Right kidney (tissue), 1 donor: ENCODE measurements around the gene SGTB.
"Not testable (repeated sequence)": the region's sequence is repeated elsewhere in the genome, so short reads cannot be mapped to it uniquely, and the experiment has no call there.

ENCODE experiments used
- DNase-seq: peaks from one replicate; pipeline ENCODE4 v3.0.0-alpha.2; 2016

The SGTB gene

GRCh38 chr5:65672796-65673195, 49.1 kb downstream of the SGTB start:
- no peak for DNase-seq

- DNase-seq: no peak
These were observed 53.2 kb downstream of the SGTB start for GRCh38 chr5:65668696-65669095.

- no peak for DNase-seq
These were observed 57.9 kb downstream of the SGTB start for GRCh38 chr5:65663804-65664521.

GRCh38 chr5:65654713-65655112, 67.2 kb downstream of the SGTB start:
- DNase-seq: no peak

- no peak for DNase-seq
These were observed 70.8 kb downstream of the SGTB start for GRCh38 chr5:65651144-65651543.

- no peak for DNase-seq
These were observed 74.0 kb downstream of the SGTB start for GRCh38 chr5:65647941-65648340.

- no peak for DNase-seq
These were observed 75.0 kb downstream of the SGTB start for GRCh38 chr5:65646938-65647337.

- DNase-seq: no peak
These were observed 81.7 kb downstream of the SGTB start for GRCh38 chr5:65640240-65640639.

GRCh38 chr5:65630981-65631380, 90.9 kb downstream of the SGTB start:
- no peak for DNase-seq

- DNase-seq: no peak
These were observed 96.2 kb downstream of the SGTB start for GRCh38 chr5:65625743-65626142.

- DNase-seq: peak; percentile 90
These were observed 97.0 kb downstream of the SGTB start, which contains the start of the genes SHLD3 and TRAPPC13 for GRCh38 chr5:65624571-65625555. SHLD3 (plus strand) TSS chr5:65625027; CDS start chr5:65629588, 4,561 bp downstream. TRAPPC13 (plus strand) TSS chr5:65625027; CDS start chr5:65625061, 34 bp downstream.

- DNase-seq: peak; percentile 99
These were observed 97.8 kb downstream of the SGTB start, which contains the start of gene TRIM23 for GRCh38 chr5:65624025-65624570. TRIM23 (minus strand) TSS chr5:65624333; CDS start chr5:65624274, 59 bp downstream.

GRCh38 chr5:65623482-65623881, 98.4 kb downstream of the SGTB start:
- DNase-seq: no peak

- not testable (repeated sequence) for DNase-seq
These were observed 99.9 kb downstream of the SGTB start for GRCh38 chr5:65621961-65622360.

GRCh38 chr5:65620021-65620420, 101.9 kb downstream of the SGTB start:
- no peak for DNase-seq
